ENCODE measurements around the gene MRC2. TPM values are rescaled to one million over a fixed set of nuclear protein-coding genes. Genes with fewer than 3 reads are reported as not detected.

MRC2 gene
- total RNA-seq, 1 donor from 2014 or later, result 30.7 TPM

- H3K27ac Mint-ChIP-seq (ENCODE audit: unreplicated experiment), result no peak overlapping the region
- DNase-seq (ENCODE audit: low read depth, low spot score), result no peak
- H3K9me3 Mint-ChIP-seq, result no peaks in the 10 kb centered on the region
- H3K4me1 Mint-ChIP-seq, result peaks cover 15% of the 10 kb centered on the region
- TF ChIP-seq, protein P1, sequence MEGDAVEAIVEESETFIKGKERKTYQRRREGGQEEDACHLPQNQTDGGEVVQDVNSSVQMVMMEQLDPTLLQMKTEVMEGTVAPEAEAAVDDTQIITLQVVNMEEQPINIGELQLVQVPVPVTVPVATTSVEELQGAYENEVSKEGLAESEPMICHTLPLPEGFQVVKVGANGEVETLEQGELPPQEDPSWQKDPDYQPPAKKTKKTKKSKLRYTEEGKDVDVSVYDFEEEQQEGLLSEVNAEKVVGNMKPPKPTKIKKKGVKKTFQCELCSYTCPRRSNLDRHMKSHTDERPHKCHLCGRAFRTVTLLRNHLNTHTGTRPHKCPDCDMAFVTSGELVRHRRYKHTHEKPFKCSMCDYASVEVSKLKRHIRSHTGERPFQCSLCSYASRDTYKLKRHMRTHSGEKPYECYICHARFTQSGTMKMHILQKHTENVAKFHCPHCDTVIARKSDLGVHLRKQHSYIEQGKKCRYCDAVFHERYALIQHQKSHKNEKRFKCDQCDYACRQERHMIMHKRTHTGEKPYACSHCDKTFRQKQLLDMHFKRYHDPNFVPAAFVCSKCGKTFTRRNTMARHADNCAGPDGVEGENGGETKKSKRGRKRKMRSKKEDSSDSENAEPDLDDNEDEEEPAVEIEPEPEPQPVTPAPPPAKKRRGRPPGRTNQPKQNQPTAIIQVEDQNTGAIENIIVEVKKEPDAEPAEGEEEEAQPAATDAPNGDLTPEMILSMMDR (conservative IDR thresholded peaks at IDR 0.05), result no peak
- H3K27me3 Mint-ChIP-seq (ENCODE audit: low read depth), result peaks cover 4% of the 10 kb centered on the region
- H3K4me3 Mint-ChIP-seq, result peak overlapping the region; percentile 68
- no peaks in the 10 kb centered on the region for H3K36me3 Mint-ChIP-seq (ENCODE audit: low read depth)
Measured at GRCh38 chr17:62700964-62701705, 73.7 kb downstream of the MRC2 start.

DNA sequence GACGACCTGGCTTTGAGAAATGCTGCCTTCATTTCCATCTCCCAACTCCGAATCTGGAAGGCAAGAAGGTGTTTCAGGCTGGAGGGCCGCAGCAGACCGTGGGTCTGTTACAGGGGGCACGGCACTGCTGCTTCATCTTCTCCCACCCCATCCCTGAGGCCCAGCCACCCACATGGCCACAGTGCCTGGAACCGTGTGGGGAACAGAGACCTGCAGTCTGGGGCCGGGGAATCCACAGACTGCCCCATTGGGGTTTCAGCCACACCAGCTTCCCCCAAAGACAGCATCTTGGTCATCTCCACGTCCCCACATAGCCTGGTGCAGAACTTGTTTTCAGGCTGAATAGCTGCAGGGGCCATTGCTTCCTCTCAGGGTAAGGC, 74.2 kb downstream of the MRC2 start:
- no peak overlapping the region for H3K27ac Mint-ChIP-seq (ENCODE audit: unreplicated experiment)
- no peak for DNase-seq (ENCODE audit: low read depth, low spot score)
- H3K4me3 Mint-ChIP-seq, result peak overlapping the region; percentile 68
- no peaks in the 10 kb centered on the region for H3K9me3 Mint-ChIP-seq
- H3K36me3 Mint-ChIP-seq (ENCODE audit: low read depth), result no peaks in the 10 kb centered on the region
- H3K4me1 Mint-ChIP-seq, result peaks cover 20% of the 10 kb centered on the region
- TF ChIP-seq, protein P1 (conservative IDR thresholded peaks at IDR 0.05), result no peak
- H3K27me3 Mint-ChIP-seq (ENCODE audit: low read depth), result peaks cover 4% of the 10 kb centered on the region

- peaks cover 27% of the 10 kb centered on the region for H3K4me1 Mint-ChIP-seq
- H3K27ac Mint-ChIP-seq (ENCODE audit: unreplicated experiment), result no peak overlapping the region
- no peak for DNase-seq (ENCODE audit: low read depth, low spot score)
- H3K9me3 Mint-ChIP-seq, result peaks cover 2% of the 10 kb centered on the region
- peaks cover 6% of the 10 kb centered on the region for H3K27me3 Mint-ChIP-seq (ENCODE audit: low read depth)
- H3K36me3 Mint-ChIP-seq (ENCODE audit: low read depth), result no peaks in the 10 kb centered on the region
- TF ChIP-seq, protein P1 (conservative IDR thresholded peaks at IDR 0.05), result no peak
- peak overlapping the region; percentile 56 for H3K4me3 Mint-ChIP-seq
Measured at GRCh38 chr17:62702746-62703260, 75.3 kb downstream of the MRC2 start.

GRCh38 chr17:62703261-62703775, 75.8 kb downstream of the MRC2 start:
- Mint-ChIP-seq H3K9me3 (peaks cover 2% of the 10 kb centered on the region), H3K4me1 (peaks cover 27% of the 10 kb centered on the region), H3K27ac (ENCODE audit: unreplicated experiment) (no peak overlapping the region), H3K27me3 (ENCODE audit: low read depth) (peaks cover 6% of the 10 kb centered on the region), H3K36me3 (ENCODE audit: low read depth) (no peaks in the 10 kb centered on the region), H3K4me3 (peak overlapping the region; percentile 68)
- TF ChIP-seq, protein P1 (conservative IDR thresholded peaks at IDR 0.05), result no peak
- no peak for DNase-seq (ENCODE audit: low read depth, low spot score)

GRCh38 chr17:62703776-62704380, 76.4 kb downstream of the MRC2 start:
- H3K27ac Mint-ChIP-seq (ENCODE audit: unreplicated experiment), result no peak overlapping the region
- DNase-seq (ENCODE audit: low read depth, low spot score), result peak; percentile 83
- TF ChIP-seq, protein P1 (conservative IDR thresholded peaks at IDR 0.05), result peak; percentile 95
- peaks cover 3% of the 10 kb centered on the region for H3K36me3 Mint-ChIP-seq (ENCODE audit: low read depth)
- peaks cover 27% of the 10 kb centered on the region for H3K4me1 Mint-ChIP-seq
- H3K27me3 Mint-ChIP-seq (ENCODE audit: low read depth), result peaks cover 6% of the 10 kb centered on the region
- H3K9me3 Mint-ChIP-seq, result peaks cover 5% of the 10 kb centered on the region
- peak overlapping the region; percentile 68 for H3K4me3 Mint-ChIP-seq
